GM21825 (cell line): ENCODE results near the gene LIME1.

Experiments
- ATAC-seq: cut with Tn5 transposase; IDR thresholded peaks from one replicate; pipeline ENCODE4 v1.9.1; 2021; ENCODE audit warnings: mild to moderate bottlenecking, moderate library complexity; ENCODE audit not compliant: unreplicated experiment

The LIME1 gene

DNA sequence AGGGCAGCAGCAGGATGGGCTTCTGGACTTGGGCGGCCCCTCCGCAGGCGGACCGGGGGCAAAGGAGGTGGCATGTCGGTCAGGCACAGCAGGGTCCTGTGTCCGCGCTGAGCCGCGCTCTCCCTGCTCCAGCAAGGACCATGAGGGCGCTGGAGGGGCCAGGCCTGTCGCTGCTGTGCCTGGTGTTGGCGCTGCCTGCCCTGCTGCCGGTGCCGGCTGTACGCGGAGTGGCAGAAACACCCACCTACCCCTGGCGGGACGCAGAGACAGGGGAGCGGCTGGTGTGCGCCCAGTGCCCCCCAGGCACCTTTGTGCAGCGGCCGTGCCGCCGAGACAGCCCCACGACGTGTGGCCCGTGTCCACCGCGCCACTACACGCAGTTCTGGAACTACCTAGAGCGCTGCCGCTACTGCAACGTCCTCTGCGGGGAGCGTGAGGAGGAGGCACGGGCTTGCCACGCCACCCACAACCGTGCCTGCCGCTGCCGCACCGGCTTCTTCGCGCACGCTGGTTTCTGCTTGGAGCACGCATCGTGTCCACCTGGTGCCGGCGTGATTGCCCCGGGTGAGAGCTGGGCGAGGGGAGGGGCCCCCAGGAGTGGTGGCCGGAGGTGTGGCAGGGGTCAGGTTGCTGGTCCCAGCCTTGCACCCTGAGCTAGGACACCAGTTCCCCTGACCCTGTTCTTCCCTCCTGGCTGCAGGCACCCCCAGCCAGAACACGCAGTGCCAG is 39.7 kb upstream of the LIME1 start, which contains the start of gene TNFRSF6B:
TNFRSF6B (plus strand) TSS at position 25 of the 729 bp plus-strand sequence; CDS start at position 141, 116 bp downstream.
- ATAC-seq, result no peak

DNA sequence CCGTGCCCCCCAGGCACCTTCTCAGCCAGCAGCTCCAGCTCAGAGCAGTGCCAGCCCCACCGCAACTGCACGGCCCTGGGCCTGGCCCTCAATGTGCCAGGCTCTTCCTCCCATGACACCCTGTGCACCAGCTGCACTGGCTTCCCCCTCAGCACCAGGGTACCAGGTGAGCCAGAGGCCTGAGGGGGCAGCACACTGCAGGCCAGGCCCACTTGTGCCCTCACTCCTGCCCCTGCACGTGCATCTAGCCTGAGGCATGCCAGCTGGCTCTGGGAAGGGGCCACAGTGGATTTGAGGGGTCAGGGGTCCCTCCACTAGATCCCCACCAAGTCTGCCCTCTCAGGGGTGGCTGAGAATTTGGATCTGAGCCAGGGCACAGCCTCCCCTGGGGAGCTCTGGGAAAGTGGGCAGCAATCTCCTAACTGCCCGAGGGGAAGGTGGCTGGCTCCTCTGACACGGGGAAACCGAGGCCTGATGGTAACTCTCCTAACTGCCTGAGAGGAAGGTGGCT is 39.1 kb upstream of the LIME1 start:
- no peak for ATAC-seq

DNA sequence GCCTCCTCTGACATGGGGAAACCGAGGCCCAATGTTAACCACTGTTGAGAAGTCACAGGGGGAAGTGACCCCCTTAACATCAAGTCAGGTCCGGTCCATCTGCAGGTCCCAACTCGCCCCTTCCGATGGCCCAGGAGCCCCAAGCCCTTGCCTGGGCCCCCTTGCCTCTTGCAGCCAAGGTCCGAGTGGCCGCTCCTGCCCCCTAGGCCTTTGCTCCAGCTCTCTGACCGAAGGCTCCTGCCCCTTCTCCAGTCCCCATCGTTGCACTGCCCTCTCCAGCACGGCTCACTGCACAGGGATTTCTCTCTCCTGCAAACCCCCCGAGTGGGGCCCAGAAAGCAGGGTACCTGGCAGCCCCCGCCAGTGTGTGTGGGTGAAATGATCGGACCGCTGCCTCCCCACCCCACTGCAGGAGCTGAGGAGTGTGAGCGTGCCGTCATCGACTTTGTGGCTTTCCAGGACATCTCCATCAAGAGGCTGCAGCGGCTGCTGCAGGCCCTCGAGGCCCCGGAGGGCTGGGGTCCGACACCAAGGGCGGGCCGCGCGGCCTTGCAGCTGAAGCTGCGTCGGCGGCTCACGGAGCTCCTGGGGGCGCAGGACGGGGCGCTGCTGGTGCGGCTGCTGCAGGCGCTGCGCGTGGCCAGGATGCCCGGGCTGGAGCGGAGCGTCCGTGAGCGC is 38.5 kb upstream of the LIME1 start:
- ATAC-seq, result no peak

DNA sequence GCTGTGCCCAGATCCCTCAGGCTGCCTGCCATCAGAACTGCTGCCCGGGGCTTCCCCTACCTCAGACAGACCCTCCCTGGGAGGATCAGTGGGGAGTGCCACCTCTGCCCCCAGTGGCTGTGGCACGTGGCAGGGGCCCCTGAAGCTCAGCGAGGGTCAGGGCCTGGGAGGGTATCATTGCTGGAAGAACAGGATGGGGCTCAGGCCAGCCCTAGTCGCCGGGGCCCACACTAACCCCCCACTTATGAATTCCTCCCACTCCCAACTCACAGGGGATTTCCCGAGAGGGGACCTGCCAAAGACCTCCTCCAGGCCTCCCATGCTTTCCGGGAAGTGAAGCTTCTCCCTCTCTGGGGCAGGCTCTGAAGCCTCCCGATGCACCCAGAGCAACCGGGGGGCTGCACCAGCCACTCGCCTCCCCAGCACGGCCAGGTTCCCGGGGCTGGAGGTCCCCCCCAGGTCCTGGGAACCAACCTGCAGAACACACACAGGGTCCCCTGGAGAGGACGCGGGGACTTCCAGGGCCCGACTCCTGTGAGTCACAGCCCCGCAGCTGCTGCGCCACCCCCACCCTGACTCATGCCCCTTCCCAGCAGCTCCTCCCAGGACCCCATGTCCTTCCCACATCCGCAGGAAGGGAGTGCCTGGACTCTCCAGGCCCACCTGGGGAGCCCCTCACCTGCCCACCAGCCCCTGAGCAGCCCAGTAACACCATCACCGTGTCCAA is 37.6 kb upstream of the LIME1 start:
- ATAC-seq, result no peak

DNA sequence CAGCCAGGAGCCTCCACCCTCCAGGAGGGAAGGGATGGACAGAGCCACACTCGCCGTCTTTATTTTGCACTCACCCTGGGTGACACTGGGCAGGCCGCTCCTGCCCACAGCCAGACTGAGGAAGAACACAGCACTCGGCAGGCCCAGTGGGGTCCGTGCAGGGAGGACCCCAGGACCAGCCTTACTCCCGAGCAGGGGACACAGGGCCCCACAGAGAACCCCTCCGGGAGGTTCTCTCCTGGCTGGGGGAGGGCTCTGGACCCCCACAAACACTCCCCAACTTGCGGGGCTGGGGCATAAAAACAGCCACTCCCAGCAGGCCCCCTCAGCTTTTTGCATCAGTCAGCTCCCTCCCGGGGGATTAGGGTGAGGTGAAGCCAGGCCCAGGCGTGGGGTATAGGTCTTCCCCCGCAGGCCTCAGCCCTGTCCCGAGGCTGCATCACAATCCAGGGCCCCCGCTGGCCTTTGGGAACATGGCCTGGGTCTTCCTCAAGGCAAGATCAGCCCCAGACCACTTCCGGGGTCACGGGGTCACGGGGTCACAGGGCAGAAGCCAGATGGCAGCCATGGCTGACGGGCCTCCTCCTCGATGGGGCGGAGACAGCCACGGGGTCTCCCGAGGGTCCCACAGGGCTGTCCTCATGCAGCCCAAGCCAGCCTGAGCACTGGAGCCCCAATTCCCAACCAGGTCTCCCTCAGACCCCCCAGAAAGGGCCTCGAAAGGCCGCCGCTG is 36.8 kb upstream of the LIME1 start:
- ATAC-seq, result no peak

DNA sequence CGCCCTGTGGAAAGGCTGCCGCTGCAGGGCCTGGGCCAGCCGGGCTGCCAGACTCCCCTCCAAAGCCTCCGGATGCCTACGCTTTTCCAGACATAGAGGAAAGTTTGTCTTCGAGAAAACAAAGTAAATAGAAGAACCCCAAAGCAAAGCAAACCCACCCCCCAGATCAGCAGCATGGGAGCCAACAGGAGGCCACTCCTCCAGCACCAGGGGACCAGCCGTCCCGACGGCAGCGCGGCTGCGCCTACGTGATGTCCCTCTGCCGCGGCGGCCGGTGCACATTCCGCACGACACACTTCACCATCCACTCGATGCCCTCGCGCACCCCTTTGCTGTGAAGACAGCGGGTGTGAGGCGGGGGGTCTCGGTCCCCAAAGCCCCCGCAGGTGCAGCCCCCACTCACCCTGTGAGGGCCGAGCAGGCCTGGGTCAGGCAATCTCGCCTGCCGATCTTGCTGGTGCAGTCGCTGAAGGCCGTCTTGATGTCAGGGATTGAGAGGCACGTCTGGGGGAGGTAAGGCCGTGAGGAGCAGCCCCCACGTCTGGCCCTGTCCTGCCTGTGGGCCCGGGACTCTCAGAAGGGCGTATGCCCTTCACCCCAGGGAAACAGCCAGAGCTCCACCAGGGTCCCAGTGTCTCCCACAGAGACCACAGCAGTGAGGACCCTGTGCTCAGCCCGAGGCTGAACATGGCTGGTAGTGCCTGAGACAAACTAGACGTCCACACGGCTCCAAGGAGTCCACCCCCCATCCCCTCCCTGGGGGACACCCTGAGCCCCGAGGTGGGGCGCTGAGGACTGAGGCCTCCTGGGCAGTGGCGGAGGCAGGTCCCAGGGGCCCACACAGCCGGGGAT is 36.0 kb upstream of the LIME1 start:
- no peak for ATAC-seq

DNA sequence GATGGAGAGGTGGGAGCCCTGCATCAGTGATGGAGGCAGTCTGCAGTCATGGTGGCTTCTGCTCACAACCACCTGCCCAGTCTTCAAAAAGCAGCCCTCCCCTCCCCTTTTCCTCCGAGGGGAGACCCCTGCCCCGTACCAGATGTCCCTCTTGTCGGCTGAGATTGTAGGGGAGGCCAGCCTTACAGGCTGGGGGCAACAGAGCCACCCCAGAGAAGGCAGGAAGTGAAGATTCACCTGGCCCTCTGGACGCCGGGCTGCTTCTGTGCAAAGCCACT is 35.5 kb upstream of the LIME1 start:
- no peak for ATAC-seq

DNA sequence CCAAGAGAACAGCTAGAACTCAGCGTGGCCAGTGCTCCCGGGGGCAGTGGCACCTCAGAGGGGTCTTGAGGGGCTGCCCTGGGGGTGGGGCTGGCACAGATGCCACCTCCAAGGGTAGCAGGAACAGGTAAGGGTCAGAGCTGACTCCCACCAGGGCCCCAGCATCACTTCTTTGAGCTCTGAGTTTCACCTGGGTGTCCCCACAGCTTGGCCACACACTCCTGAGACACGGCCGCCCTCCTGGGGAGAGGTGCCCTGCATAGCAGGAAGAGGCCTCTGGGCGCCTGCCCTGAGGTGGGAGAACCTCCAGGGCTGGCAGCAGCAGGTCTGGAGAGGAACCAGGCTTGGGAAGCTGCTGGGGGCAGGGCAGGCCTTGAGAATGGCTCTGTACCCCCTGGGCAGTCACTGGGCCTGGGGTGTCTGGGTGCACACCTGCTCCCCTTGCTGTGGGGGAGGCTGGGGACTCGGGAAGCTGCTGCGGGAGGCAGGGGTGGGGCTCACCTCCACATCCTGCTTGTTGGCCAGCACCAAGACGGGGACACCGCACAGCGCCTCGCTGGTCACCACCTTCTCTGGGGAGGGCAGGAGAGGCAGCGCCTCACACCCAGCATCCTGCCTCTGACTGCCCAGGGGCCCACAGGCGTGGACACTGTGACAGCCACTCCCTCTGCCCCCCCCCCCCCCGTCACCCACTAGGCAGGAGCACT is 35.0 kb upstream of the LIME1 start:
- no peak for ATAC-seq

DNA sequence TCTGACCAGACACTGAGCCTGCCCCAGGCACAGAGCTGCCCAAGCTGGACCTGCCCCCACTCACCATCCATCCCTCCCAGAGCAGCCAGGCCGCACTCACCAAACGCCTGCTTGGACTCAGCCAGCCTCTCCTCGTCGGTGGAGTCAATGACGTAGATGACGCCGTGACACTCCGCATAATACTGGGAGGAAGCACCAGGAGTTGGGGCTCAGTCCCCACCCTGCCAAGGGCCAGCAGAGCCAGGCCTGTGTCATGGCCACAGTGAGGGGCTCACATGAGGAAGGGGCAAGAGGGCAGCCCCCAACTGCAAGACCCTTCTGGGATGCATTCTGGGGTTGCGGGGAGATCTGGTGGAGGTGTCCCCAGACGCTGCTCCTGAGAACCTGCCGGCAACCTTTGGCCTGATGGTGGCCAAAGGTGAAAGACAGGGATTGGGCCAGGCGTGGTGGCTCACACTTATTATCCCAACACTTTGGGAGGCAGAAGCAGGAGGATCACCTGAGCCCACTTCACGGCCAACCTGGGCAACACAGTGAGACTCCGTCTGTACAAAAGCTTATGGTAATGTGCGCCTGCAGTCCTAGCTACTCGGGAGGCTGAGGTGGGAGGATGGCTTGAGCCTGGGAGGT is 34.3 kb upstream of the LIME1 start:
- no peak for ATAC-seq

DNA sequence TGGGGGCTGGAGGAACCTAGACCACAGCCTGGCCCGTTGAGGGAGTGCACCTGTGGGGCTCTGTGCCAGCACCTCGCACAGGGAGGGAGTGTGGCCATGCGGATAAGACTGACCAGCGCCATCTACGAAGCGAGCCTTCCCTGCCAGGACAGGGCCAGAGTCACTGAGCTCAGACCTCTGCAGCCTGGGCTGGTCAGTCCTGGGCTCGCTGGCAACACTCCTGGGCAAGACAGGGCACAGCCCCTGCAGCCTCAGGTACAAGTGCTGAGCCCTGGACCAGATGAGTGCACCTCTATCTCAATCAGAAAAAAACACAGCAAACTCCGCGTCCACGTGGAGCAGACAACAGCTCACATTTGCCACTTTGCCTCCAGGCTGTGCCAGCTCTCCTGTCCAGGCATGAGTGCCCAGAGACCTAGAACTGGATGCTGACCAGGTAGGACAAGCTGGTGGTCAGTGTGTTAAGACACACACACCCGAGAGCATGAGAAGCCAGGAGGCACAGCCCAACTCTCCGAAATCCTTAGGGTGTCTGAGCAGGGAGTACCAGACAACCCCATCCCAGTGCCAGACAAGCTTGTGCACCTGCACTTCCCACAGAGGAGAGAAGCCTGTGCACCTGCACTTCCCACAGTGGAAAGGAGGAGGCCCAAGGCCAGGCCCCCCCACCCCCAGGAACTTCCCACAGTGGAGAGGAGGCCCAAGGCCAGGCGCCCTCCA is 33.6 kb upstream of the LIME1 start:
- no peak for ATAC-seq

DNA sequence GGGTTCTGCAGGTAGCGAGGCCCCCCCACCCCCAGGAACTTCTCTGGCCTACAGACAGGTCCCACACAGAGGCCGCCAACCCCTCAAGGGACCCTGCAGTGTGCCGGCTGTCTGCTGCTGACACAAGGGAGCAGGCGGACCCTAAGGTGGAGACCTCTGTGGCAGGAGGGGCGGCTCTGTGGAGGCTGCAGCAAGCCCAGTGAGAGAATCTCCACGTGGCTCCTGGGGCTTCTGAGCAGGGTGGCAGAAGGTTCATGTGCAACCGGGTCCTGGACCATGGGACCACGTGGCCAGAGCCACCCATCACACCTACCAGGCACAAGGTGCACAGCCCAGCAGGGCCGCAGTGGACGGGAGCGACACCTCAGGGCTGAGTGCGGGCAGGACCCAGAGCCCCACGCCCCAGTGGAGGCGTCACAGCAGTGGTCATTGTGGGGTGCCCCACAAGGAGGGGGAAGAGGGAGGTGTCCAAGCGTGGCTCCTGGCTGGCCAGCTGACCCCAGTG is 32.9 kb upstream of the LIME1 start:
- ATAC-seq, result no peak

DNA sequence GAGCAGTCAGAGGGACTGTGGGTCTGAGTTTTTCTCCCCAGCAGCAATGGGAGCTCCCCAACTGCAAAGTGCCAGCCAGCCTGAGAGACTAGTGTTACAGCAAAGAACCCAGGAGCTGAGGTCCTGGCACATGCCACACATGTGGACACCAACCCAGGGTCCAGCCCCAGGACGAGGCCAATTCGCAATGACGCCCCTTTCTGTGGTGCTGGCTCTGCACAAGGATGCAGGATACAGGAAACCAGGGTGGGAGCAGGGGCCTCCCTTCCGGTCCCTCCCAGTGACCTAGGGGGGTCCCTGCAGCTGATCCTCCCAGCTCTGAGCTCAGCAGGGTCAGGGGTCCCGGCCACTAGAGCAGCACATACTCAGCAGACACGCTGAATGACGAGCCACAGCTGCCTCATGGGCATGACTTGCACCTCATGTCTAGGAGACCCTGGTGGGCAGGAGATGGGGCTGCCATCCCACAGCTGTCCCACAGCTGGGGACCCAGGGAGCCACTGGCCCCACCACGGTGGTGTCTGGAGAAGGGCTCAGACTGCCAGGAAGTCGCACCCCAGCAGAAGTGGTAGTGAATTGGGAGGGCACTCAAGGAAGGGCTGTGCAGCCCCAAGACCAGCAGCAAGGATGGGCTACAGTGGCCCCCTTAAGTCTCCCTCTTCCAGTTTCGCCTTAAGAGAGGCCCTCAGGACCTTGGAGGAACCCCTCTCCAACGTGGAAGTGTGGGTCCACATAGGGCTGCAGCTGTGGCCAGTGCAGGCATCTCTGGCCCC is 32.3 kb upstream of the LIME1 start:
- no peak for ATAC-seq

DNA sequence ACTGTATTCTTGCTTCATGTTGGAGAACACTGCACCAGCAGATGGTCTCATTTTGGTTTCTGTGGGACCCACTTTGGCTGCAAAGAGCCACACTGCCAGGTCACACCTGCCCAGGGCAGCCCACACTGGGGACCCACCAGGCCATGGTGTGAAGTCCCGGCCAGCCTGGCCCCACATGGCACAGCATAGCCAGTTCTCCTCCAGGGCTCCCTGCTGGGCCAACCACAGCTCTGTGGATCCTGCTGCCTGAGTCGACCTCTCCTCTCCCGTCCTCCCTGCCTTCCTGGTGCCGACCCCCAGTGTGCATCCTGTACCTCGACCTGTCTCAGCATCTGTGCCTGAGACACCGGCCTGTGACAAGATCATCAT is 31.7 kb upstream of the LIME1 start:
- ATAC-seq, result no peak

DNA sequence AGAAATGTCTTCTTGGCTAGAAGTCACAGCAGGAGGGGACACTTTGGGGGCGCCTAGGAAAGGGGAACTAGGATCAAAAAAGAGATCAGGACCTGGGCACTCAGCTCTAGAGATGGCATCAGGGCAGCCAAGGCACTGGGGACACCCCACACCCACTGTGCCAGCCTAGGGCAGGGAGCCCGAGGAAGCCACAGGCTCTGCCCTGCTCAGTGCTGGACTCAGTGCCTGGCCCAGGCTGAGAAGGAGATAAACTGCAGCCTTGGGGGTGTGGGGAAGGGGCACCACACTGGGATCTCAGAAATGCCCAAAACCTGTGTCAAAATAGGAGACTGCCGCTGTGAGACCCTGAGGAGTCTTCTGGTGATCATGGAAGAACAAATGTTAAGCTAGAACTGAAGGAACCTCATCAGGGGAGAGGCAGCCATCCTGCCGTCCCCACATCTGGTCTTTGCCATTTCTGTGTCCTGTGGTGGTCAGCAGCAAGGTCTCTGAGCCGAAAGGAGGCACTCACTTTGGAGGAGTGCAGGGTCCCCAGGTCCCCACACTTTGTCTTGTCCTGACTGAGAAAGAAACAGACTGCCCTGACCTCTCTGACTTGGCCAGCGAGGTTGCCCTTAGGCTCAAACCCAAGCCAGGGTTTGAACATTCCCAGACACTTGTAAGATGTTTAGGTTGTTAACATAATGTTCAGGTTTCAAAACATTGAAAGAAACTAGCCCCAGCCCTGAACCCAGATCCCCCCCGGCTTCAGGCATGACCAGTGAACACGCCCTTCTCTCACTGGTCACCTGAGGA is 31.0 kb upstream of the LIME1 start:
- no peak for ATAC-seq

DNA sequence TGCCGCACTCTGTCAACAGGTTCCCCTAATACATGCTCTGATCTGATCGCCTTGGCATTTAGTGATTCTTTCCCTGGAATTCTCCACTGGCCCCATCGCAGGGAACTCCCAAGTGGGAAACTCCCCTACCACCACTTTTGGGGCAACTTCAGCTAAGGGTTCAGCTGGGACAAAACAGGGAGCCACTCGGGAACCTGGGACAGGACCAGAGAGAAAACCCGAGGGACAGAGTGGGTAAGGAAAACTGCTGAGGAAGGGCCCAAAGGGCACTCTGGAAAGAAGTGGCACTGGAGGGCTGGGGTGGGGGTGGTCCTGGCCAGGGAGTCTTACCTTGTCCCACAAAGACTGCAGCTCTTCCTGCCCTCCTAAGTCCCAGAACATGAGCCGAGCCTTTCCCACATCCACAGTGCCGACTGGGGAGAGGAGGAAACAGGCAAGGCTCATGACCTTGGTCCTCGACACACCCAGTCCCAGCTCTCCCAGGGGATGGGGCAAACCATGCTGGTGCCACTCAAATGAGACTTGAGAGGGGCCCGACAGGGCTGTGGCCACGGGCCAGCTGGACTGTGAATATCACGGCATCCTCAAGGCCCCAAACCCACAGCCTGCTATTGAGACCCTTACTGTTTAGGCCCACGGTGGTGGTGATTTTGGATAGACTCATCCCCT is 30.3 kb upstream of the LIME1 start:
- ATAC-seq, result no peak

DNA sequence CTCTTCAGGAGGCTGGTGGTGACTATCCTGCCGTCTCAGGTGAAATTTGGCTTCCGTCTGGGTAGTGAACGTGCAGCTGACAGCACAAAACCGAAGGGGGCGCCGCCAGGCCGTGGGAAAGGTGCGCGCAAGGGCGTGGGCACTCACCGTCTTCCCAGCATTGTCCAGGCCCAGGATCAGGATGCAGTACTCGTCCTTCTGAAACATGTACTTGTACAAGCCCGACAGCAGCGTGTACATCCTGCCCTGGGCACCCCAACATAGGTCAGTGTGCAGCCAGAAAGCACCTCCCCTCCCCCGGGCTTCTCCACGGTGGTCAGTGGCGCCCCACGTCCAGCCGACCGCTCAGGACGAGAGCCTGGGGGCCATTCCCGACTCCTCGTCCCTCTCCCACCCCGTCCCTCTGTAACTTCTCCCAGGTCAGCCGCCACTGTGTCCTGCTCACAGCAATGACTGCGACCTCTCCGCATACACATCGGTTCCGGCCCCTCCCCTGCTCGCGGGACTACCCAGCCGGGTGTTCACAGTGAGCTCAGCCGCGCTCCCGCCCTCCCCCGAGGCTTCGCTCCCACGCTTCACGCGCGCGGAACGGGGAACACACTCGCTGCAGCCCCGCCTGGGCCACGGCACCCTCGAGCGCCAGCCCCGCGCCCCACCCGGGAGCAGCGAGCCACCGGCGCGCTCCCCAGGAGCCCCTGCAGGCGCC is 29.5 kb upstream of the LIME1 start:
- ATAC-seq, result peak; percentile 28
